22Rv1 (cell line): Measurements from ENCODE around the gene MINDY2.

Experiments
- ZFX ChIP-seq: fragments of 450-650 bp; IDR thresholded peaks from 2 replicates; pipeline ENCODE4 v1.6.1; 2017; ENCODE audit warnings: antibody characterized with exemption, borderline replicate concordance
- TF ChIP-seq, protein P1 (sequence below): fragments of 450-650 bp; IDR thresholded peaks from 2 replicates; pipeline ENCODE4 v1.5.1; 2017; ENCODE audit warnings: mild to moderate bottlenecking

DNA sequence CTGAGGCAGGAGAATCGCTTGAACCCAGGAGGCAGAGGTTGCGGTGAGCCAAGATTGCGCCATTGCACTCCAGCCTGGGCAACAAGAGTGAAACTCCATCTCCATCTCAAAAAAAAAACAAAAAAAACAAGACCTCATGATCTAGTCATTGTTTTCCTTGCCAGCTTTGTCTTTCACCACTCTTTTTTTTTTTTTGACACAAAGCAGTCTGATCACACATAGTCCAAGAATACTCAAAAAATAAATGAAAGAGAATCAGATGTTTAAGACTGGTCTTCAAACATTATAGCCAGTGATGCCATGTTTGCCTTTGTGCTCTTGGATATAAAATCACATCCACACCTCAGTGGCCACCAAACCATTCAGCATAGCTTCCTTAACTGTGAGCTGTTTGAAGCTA, 15.8 kb upstream of the MINDY2 start:
- TF ChIP-seq, protein P1, sequence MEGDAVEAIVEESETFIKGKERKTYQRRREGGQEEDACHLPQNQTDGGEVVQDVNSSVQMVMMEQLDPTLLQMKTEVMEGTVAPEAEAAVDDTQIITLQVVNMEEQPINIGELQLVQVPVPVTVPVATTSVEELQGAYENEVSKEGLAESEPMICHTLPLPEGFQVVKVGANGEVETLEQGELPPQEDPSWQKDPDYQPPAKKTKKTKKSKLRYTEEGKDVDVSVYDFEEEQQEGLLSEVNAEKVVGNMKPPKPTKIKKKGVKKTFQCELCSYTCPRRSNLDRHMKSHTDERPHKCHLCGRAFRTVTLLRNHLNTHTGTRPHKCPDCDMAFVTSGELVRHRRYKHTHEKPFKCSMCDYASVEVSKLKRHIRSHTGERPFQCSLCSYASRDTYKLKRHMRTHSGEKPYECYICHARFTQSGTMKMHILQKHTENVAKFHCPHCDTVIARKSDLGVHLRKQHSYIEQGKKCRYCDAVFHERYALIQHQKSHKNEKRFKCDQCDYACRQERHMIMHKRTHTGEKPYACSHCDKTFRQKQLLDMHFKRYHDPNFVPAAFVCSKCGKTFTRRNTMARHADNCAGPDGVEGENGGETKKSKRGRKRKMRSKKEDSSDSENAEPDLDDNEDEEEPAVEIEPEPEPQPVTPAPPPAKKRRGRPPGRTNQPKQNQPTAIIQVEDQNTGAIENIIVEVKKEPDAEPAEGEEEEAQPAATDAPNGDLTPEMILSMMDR = no peak
- no peak for TF ChIP-seq ZFX
